ENCODE measurements around the gene PAX5. TPM values are rescaled to one million over a fixed set of nuclear protein-coding genes. Genes with fewer than 3 reads are reported as not detected.

The PAX5 gene
- total RNA-seq, 3 donors from 2014 or later: 0.59 TPM; not detected in 2

DNA sequence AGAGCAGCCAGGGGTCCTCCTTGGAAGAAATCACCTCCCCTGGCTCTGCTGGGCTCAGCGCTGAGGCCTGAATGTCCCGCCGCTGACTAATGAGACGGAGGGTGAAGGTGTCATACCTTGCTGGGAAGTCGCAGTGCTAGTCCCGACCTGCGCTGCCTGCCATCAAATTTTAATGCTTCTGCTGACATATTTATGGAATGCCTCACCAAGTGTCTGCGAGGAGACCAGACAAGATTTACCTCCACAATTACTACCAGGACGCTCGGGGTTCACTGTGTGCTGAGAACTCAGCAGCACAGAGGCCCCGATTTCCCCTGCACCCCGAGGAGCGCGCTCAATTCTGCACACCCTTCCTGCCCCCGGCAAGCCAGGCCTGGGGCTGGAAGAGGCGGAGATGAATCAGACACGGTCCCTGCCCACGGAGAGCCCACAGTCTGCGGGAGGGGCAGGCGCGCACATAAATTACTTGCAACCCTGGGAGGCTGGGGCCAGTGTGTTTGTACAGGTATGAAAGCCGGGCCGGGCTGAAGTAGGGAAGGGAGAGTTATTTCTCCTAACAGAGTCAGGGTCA is 175.2 kb downstream of the PAX5 start:
- intact Hi-C loops (cut with DNase I; ENCODE audit: low total_unique reads): no loop called here
- TF ChIP-seq, protein P1, sequence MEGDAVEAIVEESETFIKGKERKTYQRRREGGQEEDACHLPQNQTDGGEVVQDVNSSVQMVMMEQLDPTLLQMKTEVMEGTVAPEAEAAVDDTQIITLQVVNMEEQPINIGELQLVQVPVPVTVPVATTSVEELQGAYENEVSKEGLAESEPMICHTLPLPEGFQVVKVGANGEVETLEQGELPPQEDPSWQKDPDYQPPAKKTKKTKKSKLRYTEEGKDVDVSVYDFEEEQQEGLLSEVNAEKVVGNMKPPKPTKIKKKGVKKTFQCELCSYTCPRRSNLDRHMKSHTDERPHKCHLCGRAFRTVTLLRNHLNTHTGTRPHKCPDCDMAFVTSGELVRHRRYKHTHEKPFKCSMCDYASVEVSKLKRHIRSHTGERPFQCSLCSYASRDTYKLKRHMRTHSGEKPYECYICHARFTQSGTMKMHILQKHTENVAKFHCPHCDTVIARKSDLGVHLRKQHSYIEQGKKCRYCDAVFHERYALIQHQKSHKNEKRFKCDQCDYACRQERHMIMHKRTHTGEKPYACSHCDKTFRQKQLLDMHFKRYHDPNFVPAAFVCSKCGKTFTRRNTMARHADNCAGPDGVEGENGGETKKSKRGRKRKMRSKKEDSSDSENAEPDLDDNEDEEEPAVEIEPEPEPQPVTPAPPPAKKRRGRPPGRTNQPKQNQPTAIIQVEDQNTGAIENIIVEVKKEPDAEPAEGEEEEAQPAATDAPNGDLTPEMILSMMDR (IDR thresholded peaks at IDR 0.05): no peak
- no peak for TF ChIP-seq POLR2A (IDR thresholded peaks at IDR 0.05)
- TF ChIP-seq POLR2AphosphoS5 (IDR thresholded peaks at IDR 0.05): no peak
- no peaks in the 10 kb centered on the region for H3K9me3 ChIP-seq
- DNase-seq (ENCODE audit: low spot score in 2 of 2): no peak
- H3K27me3 ChIP-seq: peaks cover 0 to 3% of the 10 kb centered on the region in 2 donors
- H3K36me3 ChIP-seq: no peaks in the 10 kb centered on the region
- H3K4me3 ChIP-seq: no peak overlapping the region
- no peaks in the 10 kb centered on the region for H3K4me1 ChIP-seq
- H3K27ac ChIP-seq: no peak overlapping the region

DNA sequence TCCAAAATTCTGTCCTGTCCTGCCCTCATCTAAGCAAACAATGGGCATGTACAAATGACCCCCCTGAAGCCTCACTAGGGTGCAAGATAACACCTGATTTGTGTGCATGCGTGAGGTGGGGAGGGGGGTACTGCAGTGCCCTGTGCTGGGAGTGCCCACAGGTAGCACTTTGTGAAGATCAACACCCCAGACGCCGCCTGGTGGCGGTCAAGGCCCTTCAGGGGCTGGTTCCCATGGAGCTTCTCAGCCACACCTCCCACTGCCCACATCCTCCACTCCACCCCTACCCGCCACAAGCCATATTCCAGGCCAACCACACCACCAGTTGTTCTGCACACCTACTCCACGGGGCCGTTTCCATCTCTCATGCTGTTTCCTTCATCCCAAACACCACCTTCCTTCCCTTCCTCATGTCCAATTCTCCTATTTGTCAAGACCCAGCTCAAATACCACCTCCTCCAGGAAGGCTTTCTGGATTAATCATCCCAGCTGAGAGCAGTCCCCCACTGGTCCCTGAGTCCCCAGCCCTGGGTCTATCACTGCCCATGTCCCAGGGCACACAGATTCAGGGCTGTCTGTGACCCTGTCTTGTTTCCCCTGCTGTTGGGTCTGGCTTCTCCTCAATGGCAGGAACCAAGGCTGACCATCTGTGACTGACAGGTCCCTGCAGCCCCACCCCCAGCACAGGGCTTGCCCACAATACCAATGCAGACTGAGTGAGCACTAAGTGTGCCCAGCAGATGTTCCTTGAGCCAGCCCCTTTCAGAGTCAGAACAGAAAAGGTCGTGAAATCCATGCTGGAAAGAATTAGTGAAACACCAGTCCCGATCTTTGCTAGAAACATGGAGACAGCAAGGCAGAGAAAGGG is 178.4 kb downstream of the PAX5 start:
- no peak for DNase-seq (ENCODE audit: low spot score in 2 of 2)
- no peak overlapping the region for H3K4me3 ChIP-seq
- no peak overlapping the region for H3K27ac ChIP-seq
- intact Hi-C loops (cut with DNase I; ENCODE audit: low total_unique reads): no loop called here
- no peaks in the 10 kb centered on the region for H3K36me3 ChIP-seq
- no peak for TF ChIP-seq POLR2AphosphoS5 (IDR thresholded peaks at IDR 0.05)
- no peak for TF ChIP-seq POLR2A (IDR thresholded peaks at IDR 0.05)
- TF ChIP-seq, protein P1 (IDR thresholded peaks at IDR 0.05): no peak
- H3K4me1 ChIP-seq: no peaks in the 10 kb centered on the region
- peaks cover 0 to 3% of the 10 kb centered on the region in 2 donors for H3K27me3 ChIP-seq
- no peaks in the 10 kb centered on the region for H3K9me3 ChIP-seq

DNA sequence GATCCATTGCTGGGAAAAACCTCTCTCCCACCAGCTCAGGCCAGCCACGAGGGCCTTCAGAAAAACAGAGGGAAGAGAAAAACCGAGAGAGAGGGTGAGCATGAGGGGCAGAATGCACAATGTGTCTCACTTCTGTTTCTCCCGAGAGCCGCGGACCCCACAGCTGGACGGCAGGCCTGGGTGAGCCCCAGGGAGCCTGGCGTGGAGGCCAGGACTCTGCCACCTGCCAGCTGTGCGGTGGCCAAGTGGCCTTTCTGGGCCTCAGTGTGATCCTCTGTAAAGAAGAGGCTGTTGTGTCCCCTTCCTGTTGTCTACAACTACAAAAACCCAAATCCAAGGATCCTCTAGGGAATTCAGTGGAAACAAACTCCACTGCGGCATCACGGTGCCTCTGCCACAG is 179.3 kb downstream of the PAX5 start:
- intact Hi-C loops (cut with DNase I; ENCODE audit: low total_unique reads): no loop called here
- no peaks in the 10 kb centered on the region for H3K27me3 ChIP-seq

DNA sequence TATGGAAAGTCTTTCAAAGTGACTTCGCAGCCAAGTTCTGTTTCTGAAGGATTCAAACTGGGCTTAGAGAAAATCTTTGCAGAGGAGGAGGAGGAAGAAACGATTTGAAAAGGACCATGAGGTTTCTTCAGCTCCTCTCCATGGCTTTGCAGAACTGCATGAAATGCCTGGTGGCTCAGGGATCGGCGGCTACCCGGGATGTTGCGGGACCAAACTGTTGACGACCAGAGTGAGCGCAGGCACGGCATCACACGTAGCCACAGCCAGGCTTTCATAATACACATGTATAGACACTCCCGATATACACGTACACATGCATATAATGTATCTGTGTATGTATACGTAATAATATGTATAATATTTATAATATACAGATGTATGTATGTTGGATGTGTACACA is 180.0 kb downstream of the PAX5 start:
- Histone ChIP-seq H3K27me3 (no peaks in the 10 kb centered on the region), H3K9me3 (no peaks in the 10 kb centered on the region), H3K36me3 (no peaks in the 10 kb centered on the region), H3K27ac (no peak overlapping the region), H3K4me1 (no peaks in the 10 kb centered on the region), H3K4me3 (no peak overlapping the region)
- intact Hi-C loops (cut with DNase I; ENCODE audit: low total_unique reads): no loop called here
- TF ChIP-seq POLR2AphosphoS5 (IDR thresholded peaks at IDR 0.05): no peak
- TF ChIP-seq, protein P1 (IDR thresholded peaks at IDR 0.05): no peak
- no peak for TF ChIP-seq POLR2A (IDR thresholded peaks at IDR 0.05)
- no peak for DNase-seq (ENCODE audit: low spot score in 2 of 2)

More for the DNA sequence above, 179.3 kb downstream of the PAX5 start:
- TF ChIP-seq POLR2A (IDR thresholded peaks at IDR 0.05) (no peak), POLR2AphosphoS5 (IDR thresholded peaks at IDR 0.05) (no peak)
- TF ChIP-seq, protein P1 (IDR thresholded peaks at IDR 0.05): no peak
- H3K36me3 ChIP-seq: no peaks in the 10 kb centered on the region
- H3K4me3 ChIP-seq: no peak overlapping the region
- H3K9me3 ChIP-seq: no peaks in the 10 kb centered on the region
- no peak for DNase-seq (ENCODE audit: low spot score in 2 of 2)
- no peaks in the 10 kb centered on the region for H3K4me1 ChIP-seq
- no peak overlapping the region for H3K27ac ChIP-seq

DNA sequence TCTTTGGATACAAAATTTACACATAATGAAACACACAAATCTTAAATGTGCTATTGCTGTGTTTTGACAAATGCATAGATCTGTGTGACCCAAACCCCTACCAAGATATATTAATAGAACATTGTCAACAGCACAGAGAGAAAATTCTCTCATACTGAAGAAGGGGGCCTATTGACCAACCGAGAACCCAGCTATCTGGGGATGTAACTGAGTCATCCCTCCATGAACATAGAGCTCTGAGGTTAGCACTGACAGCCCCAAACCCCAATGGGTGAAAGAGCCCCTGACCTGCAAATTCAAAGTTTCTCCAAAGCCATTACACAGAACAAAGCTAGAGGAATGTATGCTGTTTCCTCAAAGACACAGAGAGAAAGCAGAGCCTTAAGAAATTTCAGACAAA is 180.8 kb downstream of the PAX5 start:
- Histone ChIP-seq H3K27me3 (no peaks in the 10 kb centered on the region), H3K27ac (no peak overlapping the region), H3K4me1 (no peaks in the 10 kb centered on the region), H3K4me3 (no peak overlapping the region), H3K36me3 (no peaks in the 10 kb centered on the region), H3K9me3 (no peaks in the 10 kb centered on the region)
- intact Hi-C loops (cut with DNase I; ENCODE audit: low total_unique reads): no loop called here
- TF ChIP-seq POLR2AphosphoS5 (IDR thresholded peaks at IDR 0.05) (no peak), POLR2A (IDR thresholded peaks at IDR 0.05) (no peak)
- TF ChIP-seq, protein P1 (IDR thresholded peaks at IDR 0.05): no peak
- no peak for DNase-seq (ENCODE audit: low spot score in 2 of 2)

Data from breast epithelium (tissue), 4 donors.